HepG2 (cell line): ENCODE data around the gene TK2. TPM values are rescaled to one million over a fixed set of nuclear protein-coding genes. Genes with fewer than 3 reads are reported as not detected.

ENCODE experiments used
- ERF ChIP-seq: IDR thresholded peaks from 2 replicates; pipeline ENCODE4 v1.6.1; 2018; ENCODE audit warnings: missing biosample characterization, missing genetic modification reagents
- ESRRA ChIP-seq: sonication (generic); formaldehyde crosslinking; IDR thresholded peaks from 2 replicates; pipeline ENCODE4 v1.5.1; 2020; ENCODE audit warnings: mild to moderate bottlenecking, low read depth, missing genetic modification reagents
- FOXK2 ChIP-seq: fragments of 450-650 bp; IDR thresholded peaks from 2 replicates; pipeline ENCODE4 v1.6.1; 2016
- KLF11 ChIP-seq: IDR thresholded peaks from 2 replicates; pipeline ENCODE4 v1.6.1; 2016; ENCODE audit warnings: missing compliant biosample characterization
- MTA3 ChIP-seq: sonication (generic); formaldehyde crosslinking; IDR thresholded peaks from 2 replicates; pipeline ENCODE4 v1.4.0; 2020; ENCODE audit warnings: missing genetic modification reagents
- SOX13 ChIP-seq, 3 experiments: fragments of 450-650 bp in 1 of 3; sonication (generic) in 1 of 3; formaldehyde crosslinking in 1 of 3; IDR thresholded peaks in 2 of 3; conservative IDR thresholded peaks in 1 of 3; 2 replicates each; pipeline versions ENCODE4 v1.5.0 to v1.6.1; 2016 to 2020; ENCODE audit warnings: antibody characterized with exemption in 1 of 3, mild to moderate bottlenecking in 1 of 3, missing compliant biosample characterization in 1 of 3, missing genetic modification reagents in 1 of 3, moderate library complexity in 1 of 3
- ZFYVE20 ChIP-seq: sonication (generic); formaldehyde crosslinking; IDR thresholded peaks from 2 replicates; pipeline ENCODE4 v1.8.0; 2023; ENCODE audit warnings: low read depth, mild to moderate bottlenecking, moderate library complexity, missing genetic modification reagents, borderline replicate concordance
- ZNF143 ChIP-seq: sonication (generic); formaldehyde crosslinking; IDR thresholded peaks from 2 replicates; pipeline ENCODE4 v1.4.0; 2020; ENCODE audit warnings: missing genetic modification reagents
- ZNF224 ChIP-seq: sonication (generic); formaldehyde crosslinking; IDR thresholded peaks from 2 replicates; pipeline ENCODE4 v1.5.0; 2020; ENCODE audit warnings: mild to moderate bottlenecking, missing genetic modification reagents
- ZNF607 ChIP-seq: sonication (generic); formaldehyde crosslinking; IDR thresholded peaks from 2 replicates; pipeline ENCODE4 v1.5.1; 2020; ENCODE audit warnings: missing genetic modification reagents, mild to moderate bottlenecking, borderline replicate concordance
- ZNF768 ChIP-seq: sonication (generic); formaldehyde crosslinking; IDR thresholded peaks from 2 replicates; pipeline ENCODE4 v1.4.0; 2020; ENCODE audit warnings: missing genetic modification reagents
- polyA plus RNA-seq, 8 experiments: library from polyadenylated mRNA; depleted of rRNA in 3 of 8; stranded (reverse) in 7 of 8; unstranded in 1 of 8; fragments of >200 nt; fragmentation: Illumina TruSeq in 4 of 8; extraction: Trizol in 4 of 8; gene quantifications; 2 replicates each; pipeline versions ENCODE4 v1.2.1 to v1.2.3, GENCODE V29; 2011 to 2016; ENCODE audit warnings: low read depth in 4 of 8, missing spikeins in 1 of 8, mixed read lengths in 1 of 8; ENCODE audit not compliant: insufficient read depth in 1 of 8
- total RNA-seq, 5 experiments: library from RNA; depleted of rRNA; stranded (reverse); fragments of >200 nt; fragmentation: Illumina TruSeq; extraction: Trizol; gene quantifications; 2 replicates each; pipeline ENCODE4 v1.2.3, GENCODE V29; 2016; ENCODE audit warnings: low read depth in 1 of 5
- TF ChIP-seq, protein P1 (sequence below): sonication (generic); formaldehyde crosslinking; conservative IDR thresholded peaks from 2 replicates; pipeline ENCODE4 v1.5.0; 2020; ENCODE audit warnings: missing genetic modification reagents
- TF ChIP-seq, protein P2 (sequence below): IDR thresholded peaks from 2 replicates; pipeline ENCODE4 v1.6.1; 2016; ENCODE audit warnings: missing compliant biosample characterization, missing genetic modification reagents, borderline replicate concordance
- TF ChIP-seq, protein P3 (sequence below): fragments of 450-650 bp; IDR thresholded peaks from 2 replicates; pipeline ENCODE4 v1.6.1; 2016
- TF ChIP-seq, protein P4 (sequence below): sonication (generic); formaldehyde crosslinking; IDR thresholded peaks from 2 replicates; pipeline ENCODE4 v1.5.0; 2020; ENCODE audit warnings: missing genetic modification reagents
- TF ChIP-seq, protein P5 (sequence below): sonication (generic); formaldehyde crosslinking; IDR thresholded peaks from 2 replicates; pipeline ENCODE4 v1.4.0; 2020; ENCODE audit warnings: missing genetic modification reagents
- TF ChIP-seq, protein P6 (sequence below): sonication (generic); formaldehyde crosslinking; IDR thresholded peaks from 2 replicates; pipeline ENCODE4 v1.4.0; 2020; ENCODE audit warnings: missing genetic modification reagents

Gene TK2
- total and polyA plus RNA-seq, 2 of the 13 experiments (the other 11 are each of a cell fraction or from before 2014, with no cell fraction given) = 18.7 to 21.0 TPM

DNA sequence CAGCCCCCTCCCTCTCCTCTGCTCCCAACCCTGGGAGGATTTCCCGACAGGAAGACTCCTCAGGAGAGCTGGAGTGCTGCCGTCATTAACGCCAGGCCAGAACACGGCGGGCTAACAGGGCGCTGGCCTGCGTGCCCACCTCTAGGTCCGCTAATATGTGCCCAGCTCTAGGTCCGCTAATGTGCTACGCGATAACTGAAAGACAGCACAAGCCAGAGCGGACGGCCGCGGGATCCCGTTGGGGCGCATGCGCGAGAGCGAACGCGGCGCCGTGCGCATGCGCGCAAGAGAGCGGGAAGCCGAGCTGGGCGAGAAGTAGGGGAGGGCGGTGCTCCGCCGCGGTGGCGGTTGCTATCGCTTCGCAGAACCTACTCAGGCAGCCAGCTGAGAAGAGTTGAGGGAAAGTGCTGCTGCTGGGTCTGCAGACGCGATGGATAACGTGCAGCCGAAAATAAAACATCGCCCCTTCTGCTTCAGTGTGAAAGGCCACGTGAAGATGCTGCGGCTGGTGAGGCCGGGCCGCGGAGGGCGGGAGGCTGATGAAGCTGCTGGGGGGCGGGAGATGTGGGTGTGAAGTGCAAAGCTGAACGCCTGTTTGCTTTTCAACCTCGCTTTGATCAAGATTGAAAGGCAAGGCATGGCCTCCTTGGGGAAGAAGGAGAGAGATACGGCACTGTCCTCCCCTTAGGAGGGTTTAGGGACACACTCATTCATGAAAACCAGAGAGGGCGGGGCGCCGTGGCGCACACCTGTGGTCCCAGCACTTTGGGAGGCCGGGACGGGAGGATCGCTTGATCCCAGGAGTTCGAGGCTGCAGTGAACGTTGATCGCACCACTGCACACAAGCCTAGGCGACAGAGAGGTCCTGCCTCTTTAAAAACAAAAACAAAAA, 2.6 kb upstream of the TK2 start, which contains the start of gene CKLF (continued):
- TF ChIP-seq, protein P1, sequence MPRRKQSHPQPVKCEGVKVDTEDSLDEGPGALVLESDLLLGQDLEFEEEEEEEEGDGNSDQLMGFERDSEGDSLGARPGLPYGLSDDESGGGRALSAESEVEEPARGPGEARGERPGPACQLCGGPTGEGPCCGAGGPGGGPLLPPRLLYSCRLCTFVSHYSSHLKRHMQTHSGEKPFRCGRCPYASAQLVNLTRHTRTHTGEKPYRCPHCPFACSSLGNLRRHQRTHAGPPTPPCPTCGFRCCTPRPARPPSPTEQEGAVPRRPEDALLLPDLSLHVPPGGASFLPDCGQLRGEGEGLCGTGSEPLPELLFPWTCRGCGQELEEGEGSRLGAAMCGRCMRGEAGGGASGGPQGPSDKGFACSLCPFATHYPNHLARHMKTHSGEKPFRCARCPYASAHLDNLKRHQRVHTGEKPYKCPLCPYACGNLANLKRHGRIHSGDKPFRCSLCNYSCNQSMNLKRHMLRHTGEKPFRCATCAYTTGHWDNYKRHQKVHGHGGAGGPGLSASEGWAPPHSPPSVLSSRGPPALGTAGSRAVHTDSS = no peak; the same call in 1 of the 2 replicates
- TF ChIP-seq, protein P2, sequence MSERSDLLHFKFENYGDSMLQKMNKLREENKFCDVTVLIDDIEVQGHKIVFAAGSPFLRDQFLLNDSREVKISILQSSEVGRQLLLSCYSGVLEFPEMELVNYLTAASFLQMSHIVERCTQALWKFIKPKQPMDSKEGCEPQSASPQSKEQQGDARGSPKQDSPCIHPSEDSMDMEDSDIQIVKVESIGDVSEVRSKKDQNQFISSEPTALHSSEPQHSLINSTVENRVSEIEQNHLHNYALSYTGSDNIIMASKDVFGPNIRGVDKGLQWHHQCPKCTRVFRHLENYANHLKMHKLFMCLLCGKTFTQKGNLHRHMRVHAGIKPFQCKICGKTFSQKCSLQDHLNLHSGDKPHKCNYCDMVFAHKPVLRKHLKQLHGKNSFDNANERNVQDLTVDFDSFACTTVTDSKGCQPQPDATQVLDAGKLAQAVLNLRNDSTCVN (CRISPR knock-in tag) = peak; percentile 90
- TF ChIP-seq ZNF224 (CRISPR knock-in tag) (peak; percentile 100), ESRRA (CRISPR knock-in tag) (peak; percentile 83), ZNF607 (CRISPR knock-in tag) (peak; percentile 100), MTA3 (CRISPR knock-in tag) (no peak), SOX13 (IDR thresholded peaks at IDR 0.05) (0 out of 2 replicates have a peak, but pooled peaks have one; percentile 33), SOX13 (CRISPR knock-in tag; conservative IDR thresholded peaks at IDR 0.05 in 1 of 2, IDR thresholded peaks at IDR 0.05 in 1 of 2) (peak in 1 of 2 experiments; percentile 54; a peak in 2 of 4 replicates), KLF11 (peak; percentile 97), ZNF768 (CRISPR knock-in tag) (peak; percentile 92), ERF (CRISPR knock-in tag) (peak; percentile 99), ZFYVE20 (CRISPR knock-in tag) (peak; percentile 99), ZNF143 (CRISPR knock-in tag) (peak; percentile 72), FOXK2 (no peak)
- TF ChIP-seq, protein P3, sequence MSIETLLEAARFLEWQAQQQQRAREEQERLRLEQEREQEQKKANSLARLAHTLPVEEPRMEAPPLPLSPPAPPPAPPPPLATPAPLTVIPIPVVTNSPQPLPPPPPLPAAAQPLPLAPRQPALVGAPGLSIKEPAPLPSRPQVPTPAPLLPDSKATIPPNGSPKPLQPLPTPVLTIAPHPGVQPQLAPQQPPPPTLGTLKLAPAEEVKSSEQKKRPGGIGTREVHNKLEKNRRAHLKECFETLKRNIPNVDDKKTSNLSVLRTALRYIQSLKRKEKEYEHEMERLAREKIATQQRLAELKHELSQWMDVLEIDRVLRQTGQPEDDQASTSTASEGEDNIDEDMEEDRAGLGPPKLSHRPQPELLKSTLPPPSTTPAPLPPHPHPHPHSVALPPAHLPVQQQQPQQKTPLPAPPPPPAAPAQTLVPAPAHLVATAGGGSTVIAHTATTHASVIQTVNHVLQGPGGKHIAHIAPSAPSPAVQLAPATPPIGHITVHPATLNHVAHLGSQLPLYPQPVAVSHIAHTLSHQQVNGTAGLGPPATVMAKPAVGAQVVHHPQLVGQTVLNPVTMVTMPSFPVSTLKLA = no peak
- TF ChIP-seq, protein P4, sequence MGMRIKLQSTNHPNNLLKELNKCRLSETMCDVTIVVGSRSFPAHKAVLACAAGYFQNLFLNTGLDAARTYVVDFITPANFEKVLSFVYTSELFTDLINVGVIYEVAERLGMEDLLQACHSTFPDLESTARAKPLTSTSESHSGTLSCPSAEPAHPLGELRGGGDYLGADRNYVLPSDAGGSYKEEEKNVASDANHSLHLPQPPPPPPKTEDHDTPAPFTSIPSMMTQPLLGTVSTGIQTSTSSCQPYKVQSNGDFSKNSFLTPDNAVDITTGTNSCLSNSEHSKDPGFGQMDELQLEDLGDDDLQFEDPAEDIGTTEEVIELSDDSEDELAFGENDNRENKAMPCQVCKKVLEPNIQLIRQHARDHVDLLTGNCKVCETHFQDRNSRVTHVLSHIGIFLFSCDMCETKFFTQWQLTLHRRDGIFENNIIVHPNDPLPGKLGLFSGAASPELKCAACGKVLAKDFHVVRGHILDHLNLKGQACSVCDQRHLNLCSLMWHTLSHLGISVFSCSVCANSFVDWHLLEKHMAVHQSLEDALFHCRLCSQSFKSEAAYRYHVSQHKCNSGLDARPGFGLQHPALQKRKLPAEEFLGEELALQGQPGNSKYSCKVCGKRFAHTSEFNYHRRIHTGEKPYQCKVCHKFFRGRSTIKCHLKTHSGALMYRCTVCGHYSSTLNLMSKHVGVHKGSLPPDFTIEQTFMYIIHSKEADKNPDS = peak; percentile 98; the same call in 1 of the 2 replicates
- TF ChIP-seq, protein P5, sequence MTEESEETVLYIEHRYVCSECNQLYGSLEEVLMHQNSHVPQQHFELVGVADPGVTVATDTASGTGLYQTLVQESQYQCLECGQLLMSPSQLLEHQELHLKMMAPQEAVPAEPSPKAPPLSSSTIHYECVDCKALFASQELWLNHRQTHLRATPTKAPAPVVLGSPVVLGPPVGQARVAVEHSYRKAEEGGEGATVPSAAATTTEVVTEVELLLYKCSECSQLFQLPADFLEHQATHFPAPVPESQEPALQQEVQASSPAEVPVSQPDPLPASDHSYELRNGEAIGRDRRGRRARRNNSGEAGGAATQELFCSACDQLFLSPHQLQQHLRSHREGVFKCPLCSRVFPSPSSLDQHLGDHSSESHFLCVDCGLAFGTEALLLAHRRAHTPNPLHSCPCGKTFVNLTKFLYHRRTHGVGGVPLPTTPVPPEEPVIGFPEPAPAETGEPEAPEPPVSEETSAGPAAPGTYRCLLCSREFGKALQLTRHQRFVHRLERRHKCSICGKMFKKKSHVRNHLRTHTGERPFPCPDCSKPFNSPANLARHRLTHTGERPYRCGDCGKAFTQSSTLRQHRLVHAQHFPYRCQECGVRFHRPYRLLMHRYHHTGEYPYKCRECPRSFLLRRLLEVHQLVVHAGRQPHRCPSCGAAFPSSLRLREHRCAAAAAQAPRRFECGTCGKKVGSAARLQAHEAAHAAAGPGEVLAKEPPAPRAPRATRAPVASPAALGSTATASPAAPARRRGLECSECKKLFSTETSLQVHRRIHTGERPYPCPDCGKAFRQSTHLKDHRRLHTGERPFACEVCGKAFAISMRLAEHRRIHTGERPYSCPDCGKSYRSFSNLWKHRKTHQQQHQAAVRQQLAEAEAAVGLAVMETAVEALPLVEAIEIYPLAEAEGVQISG (CRISPR knock-in tag) = peak; percentile 93
- TF ChIP-seq, protein P6, sequence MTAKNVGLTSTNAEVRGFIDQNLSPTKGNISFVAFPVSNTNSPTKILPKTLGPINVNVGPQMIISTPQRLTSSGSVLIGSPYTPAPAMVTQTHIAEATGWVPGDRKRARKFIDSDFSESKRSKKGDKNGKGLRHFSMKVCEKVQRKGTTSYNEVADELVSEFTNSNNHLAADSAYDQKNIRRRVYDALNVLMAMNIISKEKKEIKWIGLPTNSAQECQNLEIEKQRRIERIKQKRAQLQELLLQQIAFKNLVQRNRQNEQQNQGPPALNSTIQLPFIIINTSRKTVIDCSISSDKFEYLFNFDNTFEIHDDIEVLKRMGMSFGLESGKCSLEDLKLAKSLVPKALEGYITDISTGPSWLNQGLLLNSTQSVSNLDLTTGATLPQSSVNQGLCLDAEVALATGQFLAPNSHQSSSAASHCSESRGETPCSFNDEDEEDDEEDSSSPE = peak; percentile 99
